Glutamatergic neuron (in vitro differentiated cells): ENCODE measurements around the gene TM2D1. TPM values are rescaled to one million over a fixed set of nuclear protein-coding genes. Genes with fewer than 3 reads are reported as not detected.

ENCODE experiments used
- DNase-seq: peaks from one replicate; pipeline ENCODE4 v3.0.0; 2022
- H3K27ac Mint-ChIP-seq: one replicate; pipeline ENCODE4 v1.8.0; 2020; ENCODE audit warnings: mild to moderate bottlenecking, mixed read lengths, inconsistent platforms; ENCODE audit not compliant: unreplicated experiment
- H3K27me3 Mint-ChIP-seq: one replicate; pipeline ENCODE4 v1.8.0; 2020; ENCODE audit warnings: mild to moderate bottlenecking, moderate library complexity, mixed read lengths, inconsistent platforms; ENCODE audit not compliant: unreplicated experiment
- H3K36me3 Mint-ChIP-seq: one replicate; pipeline ENCODE4 v1.8.0; 2020; ENCODE audit warnings: mild to moderate bottlenecking, mixed read lengths, inconsistent platforms; ENCODE audit not compliant: unreplicated experiment
- H3K4me1 Mint-ChIP-seq: one replicate; pipeline ENCODE4 v1.8.0; 2020; ENCODE audit warnings: mild to moderate bottlenecking, low read depth, mixed read lengths, inconsistent platforms; ENCODE audit not compliant: unreplicated experiment
- H3K4me3 Mint-ChIP-seq: one replicate; pipeline ENCODE4 v1.8.0; 2020; ENCODE audit warnings: mild to moderate bottlenecking, mixed read lengths, inconsistent platforms; ENCODE audit not compliant: unreplicated experiment
- H3K9me3 Mint-ChIP-seq: one replicate; pipeline ENCODE4 v1.8.0; 2020; ENCODE audit warnings: mild to moderate bottlenecking, moderate library complexity, mixed read lengths, inconsistent platforms; ENCODE audit not compliant: unreplicated experiment
- total RNA-seq: library from RNA; stranded (reverse); fragmentation: NEBNext Ultra II Directional; extraction: Animal tissue kit (Norgen Biotek cat#: 25700); gene quantifications from one replicate; pipeline ENCODE4 v1.2.1, GENCODE V29; 2021; ENCODE audit not compliant: unreplicated experiment
- TF ChIP-seq, protein P1 (sequence below): fragments of 200-600 bp; sonication (generic); IDR thresholded peaks from one replicate; pipeline ENCODE4 v1.5.0; 2021; ENCODE audit not compliant: partially characterized antibody, unreplicated experiment

The TM2D1 gene
- total RNA-seq, 1 donor from 2014 or later: 21.1 TPM

- TF ChIP-seq, protein P1, sequence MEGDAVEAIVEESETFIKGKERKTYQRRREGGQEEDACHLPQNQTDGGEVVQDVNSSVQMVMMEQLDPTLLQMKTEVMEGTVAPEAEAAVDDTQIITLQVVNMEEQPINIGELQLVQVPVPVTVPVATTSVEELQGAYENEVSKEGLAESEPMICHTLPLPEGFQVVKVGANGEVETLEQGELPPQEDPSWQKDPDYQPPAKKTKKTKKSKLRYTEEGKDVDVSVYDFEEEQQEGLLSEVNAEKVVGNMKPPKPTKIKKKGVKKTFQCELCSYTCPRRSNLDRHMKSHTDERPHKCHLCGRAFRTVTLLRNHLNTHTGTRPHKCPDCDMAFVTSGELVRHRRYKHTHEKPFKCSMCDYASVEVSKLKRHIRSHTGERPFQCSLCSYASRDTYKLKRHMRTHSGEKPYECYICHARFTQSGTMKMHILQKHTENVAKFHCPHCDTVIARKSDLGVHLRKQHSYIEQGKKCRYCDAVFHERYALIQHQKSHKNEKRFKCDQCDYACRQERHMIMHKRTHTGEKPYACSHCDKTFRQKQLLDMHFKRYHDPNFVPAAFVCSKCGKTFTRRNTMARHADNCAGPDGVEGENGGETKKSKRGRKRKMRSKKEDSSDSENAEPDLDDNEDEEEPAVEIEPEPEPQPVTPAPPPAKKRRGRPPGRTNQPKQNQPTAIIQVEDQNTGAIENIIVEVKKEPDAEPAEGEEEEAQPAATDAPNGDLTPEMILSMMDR: no peak
- Mint-ChIP-seq H3K9me3 (no peaks in the 10 kb centered on the region), H3K27ac (no peak overlapping the region), H3K4me3 (no peak overlapping the region), H3K27me3 (no peaks in the 10 kb centered on the region), H3K4me1 (no peaks in the 10 kb centered on the region), H3K36me3 (no peaks in the 10 kb centered on the region)
- no peak for DNase-seq
Observed at GRCh38 chr1:61639608-61640336, 85.2 kb downstream of the TM2D1 start.

- Mint-ChIP-seq H3K27ac (no peak overlapping the region), H3K36me3 (no peaks in the 10 kb centered on the region), H3K27me3 (no peaks in the 10 kb centered on the region), H3K4me1 (no peaks in the 10 kb centered on the region), H3K4me3 (no peak overlapping the region), H3K9me3 (no peaks in the 10 kb centered on the region)
- TF ChIP-seq, protein P1: no peak
- DNase-seq: no peak
Observed at GRCh38 chr1:61638911-61639605, 85.9 kb downstream of the TM2D1 start.

DNA sequence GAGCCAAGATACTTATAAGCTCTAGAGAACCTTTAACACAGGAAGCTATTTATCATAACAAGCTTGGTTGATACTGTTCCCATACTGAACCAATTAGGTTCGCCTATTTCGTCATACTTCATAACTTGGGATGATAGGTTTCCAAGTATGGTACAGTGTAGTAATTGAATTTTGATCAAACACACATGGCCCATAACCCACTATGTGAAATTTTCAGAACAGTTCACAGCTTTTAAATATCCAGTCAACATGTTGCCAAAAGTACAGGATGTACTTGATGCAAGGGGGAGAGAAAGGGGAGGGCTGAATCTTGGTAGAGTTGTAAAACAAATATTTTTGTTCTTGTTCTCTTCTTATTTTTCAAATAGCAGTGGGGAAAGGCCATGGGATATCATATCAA, 86.6 kb downstream of the TM2D1 start:
- no peak for DNase-seq
- peaks cover under 1% of the 10 kb centered on the region for H3K9me3 Mint-ChIP-seq
- TF ChIP-seq, protein P1: no peak
- H3K27ac Mint-ChIP-seq: no peak overlapping the region
- H3K4me1 Mint-ChIP-seq: no peaks in the 10 kb centered on the region
- H3K27me3 Mint-ChIP-seq: no peaks in the 10 kb centered on the region
- no peak overlapping the region for H3K4me3 Mint-ChIP-seq
- H3K36me3 Mint-ChIP-seq: no peaks in the 10 kb centered on the region

DNA sequence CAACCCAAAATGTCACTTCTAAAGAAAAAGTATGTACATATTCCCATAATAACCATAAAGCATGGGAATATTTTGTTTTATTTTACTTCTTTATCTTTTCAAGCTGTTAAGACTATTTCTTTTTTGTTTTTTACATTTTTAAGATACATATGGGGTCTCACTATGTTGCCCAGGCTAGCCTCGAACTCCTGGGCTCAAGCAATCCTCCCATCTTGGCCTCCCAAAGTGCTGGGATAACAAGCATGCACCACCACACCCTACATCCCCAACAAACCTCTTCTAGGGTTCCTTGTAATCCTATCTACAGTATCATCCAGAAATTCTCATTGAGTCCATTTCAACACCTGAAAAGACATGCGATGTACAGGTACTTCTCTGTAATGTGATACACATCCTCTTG, 87.5 kb downstream of the TM2D1 start:
- TF ChIP-seq, protein P1: no peak
- peaks cover 1% of the 10 kb centered on the region for H3K9me3 Mint-ChIP-seq
- no peaks in the 10 kb centered on the region for H3K36me3 Mint-ChIP-seq
- H3K27ac Mint-ChIP-seq: no peak overlapping the region
- no peak for DNase-seq
- H3K4me1 Mint-ChIP-seq: peaks cover 4% of the 10 kb centered on the region
- H3K4me3 Mint-ChIP-seq: no peak overlapping the region
- no peaks in the 10 kb centered on the region for H3K27me3 Mint-ChIP-seq

GRCh38 chr1:61636814-61637213, 88.1 kb downstream of the TM2D1 start:
- Mint-ChIP-seq H3K36me3 (no peaks in the 10 kb centered on the region), H3K9me3 (peaks cover 1% of the 10 kb centered on the region), H3K27ac (no peak overlapping the region), H3K4me3 (no peak overlapping the region), H3K27me3 (no peaks in the 10 kb centered on the region), H3K4me1 (peaks cover 4% of the 10 kb centered on the region)
- TF ChIP-seq, protein P1: no peak
- no peak for DNase-seq
